GM18499 (cell line): ENCODE data around the gene NRL.

Experiments used
- ATAC-seq: cut with Tn5 transposase; IDR thresholded peaks from one replicate; pipeline ENCODE4 v1.9.1; 2021; ENCODE audit warnings: moderate number of reproducible peaks; ENCODE audit not compliant: insufficient read depth, unreplicated experiment

The NRL gene

DNA sequence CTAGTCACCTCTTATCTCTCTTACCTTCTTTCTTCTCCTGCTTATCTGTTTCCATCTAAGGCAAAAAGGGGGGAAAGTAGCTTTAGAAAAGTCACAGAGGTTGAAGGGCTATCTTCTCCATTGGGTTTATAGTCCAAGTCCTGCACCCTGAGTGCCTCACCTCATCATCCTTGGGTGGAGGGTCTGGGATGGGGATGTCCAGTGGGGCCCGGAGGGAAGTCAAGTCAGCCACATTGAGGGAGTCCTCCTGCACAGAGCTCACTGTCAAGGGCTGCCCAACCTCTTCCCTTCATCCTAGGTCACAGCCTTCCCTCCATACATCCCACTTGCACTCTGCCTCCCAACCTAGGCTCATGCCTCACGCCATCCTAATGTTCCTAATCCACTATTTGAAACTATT, 30.5 kb upstream of the NRL start:
- ATAC-seq, result no peak

DNA sequence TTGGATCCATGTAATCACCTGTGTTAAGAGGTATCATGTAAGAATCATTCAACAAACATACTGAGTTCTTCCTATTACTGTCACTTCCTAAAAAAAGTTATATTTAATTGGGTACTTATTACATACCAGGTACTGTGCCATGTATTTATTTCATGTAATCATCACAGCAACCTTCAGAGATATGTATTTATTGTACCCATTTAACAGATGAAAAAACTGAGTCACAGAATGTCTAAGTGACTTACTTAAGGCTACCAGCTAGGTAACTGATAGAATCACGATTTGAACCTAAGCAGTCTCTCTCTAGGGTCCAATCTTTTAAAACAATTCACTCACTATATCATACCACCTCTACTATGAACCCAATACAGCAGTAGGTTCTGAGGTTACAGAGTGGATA, 29.7 kb upstream of the NRL start:
- ATAC-seq, result no peak

DNA sequence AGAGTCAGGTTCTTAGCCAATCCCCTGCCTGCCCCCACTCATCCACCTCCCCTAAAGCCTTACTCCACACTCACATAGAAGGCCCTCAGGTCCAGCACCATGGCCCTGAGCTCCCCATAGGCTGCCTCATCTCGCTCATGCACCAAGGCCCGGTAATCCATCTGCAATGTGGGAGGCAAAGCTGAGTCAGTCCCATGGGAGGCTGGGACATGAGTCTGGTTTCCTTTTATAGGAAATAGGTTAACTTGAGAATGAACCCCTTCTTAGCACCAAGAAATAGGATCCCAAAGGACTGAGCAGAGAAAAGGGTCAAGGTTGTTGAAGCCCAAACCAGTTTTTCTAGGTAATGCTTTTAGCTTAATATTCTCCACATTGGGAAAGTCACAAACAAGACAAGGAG, 28.8 kb upstream of the NRL start:
- ATAC-seq, result no peak

DNA sequence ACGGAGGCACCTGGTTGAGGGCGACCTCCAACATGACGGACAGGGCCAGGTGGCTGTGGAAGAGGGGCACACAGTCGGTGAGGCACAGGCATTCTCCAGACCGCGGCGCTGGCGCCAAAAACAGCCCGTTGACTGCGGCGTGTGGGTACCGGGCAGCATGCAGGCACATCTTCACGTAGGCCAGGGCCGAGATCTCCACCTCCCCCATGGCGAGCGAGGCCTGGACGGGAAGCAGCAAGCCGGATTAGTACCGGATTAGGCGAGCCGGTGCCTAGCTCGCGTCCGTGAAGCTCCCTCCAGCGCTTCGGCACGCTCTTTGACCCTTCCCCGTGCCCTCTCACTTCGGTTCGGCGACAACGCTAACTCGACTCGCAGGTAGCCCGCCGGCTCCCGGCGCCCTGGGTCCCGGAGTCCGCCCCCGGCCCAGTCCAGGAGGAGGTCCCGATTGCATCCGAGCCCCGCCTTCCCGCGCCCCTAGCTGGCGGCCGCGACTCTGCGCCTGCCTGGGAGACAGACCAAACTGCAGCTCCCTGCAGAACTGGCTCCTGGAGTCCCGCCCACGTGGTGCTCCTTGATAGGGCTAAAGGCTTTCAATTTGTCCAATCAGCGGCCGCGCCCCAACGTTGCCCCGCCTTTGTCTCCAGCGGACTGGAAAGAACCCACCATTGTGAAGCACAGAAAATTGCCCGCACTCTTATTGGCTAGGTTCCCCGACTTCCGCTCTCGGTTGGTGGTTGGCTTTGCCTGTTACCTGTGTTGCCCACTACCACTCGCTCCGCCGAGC, 26.5 kb upstream of the NRL start, which contains the start of gene EMC9:
TSS of gene EMC9 (minus strand) at position 495 of the 784 bp plus-strand sequence. CDS start at position 208, 287 bp downstream.
- peak; percentile 72 for ATAC-seq

DNA sequence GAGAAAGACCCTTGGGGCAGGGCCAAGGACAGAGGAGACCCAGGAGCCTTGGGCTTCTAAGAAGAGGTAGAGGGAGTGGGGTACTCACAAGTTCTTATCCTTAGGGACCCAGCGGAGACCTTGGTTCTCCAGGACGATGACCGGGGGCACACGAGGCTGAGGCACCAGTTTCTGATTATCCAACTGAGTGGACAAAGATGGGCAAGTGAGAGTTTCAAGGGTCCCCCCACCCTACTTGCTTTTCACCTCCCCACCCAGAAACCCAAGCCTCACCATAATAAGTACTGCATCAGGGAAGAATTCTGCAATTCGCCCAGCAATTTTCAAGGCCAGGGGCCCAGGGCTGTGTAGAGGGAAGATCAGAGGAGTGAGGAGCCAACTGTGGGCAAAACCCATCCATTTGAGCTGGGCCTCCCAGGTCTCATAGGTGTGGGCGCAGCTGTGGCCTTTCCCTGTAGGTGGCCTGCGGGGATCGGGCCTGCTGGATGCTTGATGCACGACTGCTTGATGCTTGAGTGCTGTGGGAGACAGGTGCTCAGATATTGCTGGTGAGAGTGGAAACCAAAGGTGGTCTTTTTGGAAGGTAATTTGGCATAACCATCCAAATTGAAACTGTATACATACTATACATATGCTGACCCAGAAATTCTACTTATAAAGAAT, 24.7 kb upstream of the NRL start:
- ATAC-seq, result no peak

DNA sequence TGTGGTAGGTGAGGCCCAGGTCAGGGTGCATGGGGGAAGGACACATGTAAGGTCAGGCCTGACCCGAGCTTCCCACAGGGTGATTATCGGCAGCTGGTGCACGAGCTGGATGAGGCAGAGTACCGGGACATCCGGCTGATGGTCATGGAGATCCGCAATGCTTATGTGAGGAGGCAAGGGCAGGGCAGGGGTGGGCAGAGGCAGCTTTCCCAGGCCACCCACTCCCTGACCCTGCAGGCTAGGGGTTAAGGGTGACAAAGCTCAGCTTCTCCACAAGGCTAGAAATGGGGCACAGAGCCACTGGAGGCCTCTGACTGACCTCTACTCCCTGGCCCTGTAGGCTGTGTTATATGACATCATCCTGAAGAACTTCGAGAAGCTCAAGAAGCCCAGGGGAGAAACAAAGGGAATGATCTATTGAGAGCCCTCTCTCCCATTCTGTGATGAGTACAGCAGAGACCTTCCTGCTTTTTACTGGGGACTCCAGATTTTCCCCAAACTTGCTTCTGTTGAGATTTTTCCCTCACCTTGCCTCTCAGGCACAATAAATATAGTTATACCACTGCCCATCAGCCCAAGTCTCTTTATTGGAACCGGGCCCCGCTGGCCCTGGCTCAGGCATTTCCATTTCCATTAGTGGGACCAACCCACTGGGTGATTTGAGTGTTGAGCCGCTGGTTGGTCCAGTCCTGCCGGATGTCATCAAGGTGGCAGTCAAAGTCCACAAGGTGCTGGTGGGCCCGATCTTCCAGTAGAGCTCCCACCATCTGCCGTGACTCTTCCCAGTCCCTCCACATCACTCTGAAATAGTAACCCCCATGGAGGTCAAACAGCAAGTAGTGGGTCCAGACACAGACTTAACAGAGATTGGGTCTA, 23.9 kb upstream of the NRL start:
- no peak for ATAC-seq

DNA sequence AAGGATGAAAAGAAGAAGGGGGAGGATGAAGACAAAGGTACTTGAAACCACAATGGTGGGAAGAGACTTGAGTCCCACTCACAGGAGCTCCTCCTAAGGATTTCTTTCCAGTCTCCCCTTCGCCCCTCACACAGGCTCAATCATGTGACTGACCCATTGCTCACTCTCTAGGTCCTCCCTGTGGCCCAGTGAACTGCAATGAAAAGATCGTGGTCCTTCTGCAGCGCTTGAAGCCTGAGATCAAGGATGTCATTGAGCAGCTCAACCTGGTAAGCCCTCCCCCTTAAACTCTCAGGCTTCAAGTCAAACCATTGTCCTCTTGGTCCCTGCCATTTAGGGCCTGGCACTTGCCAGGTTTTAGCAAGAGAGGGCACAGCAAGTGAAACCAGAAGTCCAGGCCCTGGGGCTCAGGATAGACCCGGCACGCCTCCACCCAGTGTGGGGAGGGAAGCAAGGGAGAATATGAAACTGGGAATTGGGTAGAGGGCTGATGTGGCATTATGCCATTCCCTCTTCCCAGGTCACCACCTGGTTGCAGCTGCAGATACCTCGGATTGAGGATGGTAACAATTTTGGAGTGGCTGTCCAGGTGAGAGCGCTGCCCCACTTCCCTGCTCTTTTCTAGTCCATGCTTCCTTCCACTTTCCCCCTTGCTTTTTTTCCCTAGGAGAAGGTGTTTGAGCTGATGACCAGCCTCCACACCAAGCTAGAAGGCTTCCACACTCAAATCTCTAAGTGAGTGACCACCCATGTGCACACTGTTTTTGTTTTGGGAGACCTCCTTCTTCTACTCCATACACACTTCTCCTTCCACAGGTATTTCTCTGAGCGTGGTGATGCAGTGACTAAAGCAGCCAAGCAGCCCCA, 23.0 kb upstream of the NRL start:
- no peak for ATAC-seq

DNA sequence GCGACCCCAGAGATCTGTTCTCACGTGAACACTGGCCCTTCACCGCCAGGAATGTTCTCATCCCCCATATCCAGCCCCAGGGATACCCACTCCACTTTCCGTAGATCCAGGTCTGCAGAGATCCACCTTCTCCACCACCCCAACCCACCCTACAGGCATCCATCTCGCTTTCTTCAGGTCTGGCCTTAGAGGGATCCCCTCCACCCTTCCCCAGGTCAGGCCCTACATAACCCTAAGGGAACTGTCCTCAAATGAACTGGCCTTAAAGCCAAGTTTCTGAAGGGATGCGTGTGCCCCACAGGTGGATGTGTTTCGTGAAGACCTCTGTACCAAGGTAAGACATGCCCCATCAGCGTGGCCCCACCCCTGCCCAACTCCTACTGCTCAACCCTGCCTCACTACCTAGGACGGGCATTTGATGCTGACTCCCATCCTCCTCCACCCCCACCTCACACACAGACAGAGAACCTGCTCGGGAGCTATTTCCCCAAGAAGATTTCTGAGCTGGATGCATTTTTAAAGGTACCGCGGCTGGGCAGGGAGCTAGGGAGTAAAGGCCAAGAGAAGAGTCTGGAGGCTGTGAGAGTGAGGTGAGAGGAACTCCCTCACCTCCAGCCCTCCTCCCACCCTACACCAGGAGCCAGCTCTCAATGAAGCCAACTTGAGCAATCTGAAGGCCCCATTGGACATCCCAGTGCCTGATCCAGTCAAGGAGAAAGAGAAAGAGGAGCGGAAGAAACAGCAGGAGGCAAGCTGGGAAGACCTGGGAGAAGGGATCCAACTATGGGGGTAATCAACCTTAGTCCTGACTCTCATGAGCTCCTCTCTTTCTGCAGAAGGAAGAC, 22.2 kb upstream of the NRL start:
- no peak for ATAC-seq

DNA sequence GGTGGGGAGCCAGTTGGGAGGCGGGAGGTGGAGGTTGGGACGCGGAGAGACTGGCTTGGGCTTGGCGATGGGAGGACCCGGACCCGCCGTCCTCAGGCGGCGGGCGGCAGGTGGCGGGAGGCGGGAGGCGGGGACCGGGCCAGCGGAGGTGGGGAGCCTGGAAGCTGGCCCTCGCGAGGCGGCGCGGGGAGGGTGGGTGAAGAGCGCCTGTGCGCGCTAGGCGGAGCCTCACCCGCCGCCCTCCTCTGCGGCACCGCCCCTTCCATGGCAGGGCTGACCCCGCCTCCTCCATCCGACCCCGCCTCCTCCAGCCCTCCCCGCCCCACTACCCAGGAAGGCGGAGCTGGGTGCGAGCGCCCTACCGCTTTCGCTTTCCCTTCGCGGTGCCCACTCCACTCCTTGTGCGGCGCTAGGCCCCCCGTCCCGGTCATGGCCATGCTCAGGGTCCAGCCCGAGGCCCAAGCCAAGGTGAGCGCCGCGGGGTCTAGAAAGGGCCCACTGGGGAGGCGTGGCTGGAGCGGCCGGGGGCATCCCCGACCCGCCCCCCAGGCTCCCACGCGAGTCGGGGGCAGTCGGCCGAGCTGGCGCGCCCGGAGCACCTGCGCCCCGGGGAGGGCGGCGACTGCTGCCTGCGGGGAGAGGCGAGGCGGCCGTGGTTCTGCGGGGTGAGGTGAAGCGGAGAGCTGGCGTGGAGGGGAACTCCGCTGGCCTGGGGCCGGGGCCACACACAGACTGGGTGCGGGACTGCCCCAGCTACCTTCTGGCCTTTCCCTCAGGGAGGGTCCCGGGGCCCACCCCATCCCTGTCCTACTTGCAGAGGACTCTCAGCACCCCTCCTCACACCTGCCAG, 21.3 kb upstream of the NRL start, which contains the start of gene PSME1:
TSS of gene PSME1 (plus strand) at position 361 of the 850 bp plus-strand sequence. CDS start at position 430, 69 bp downstream.
- ATAC-seq, result peak; percentile 52

DNA sequence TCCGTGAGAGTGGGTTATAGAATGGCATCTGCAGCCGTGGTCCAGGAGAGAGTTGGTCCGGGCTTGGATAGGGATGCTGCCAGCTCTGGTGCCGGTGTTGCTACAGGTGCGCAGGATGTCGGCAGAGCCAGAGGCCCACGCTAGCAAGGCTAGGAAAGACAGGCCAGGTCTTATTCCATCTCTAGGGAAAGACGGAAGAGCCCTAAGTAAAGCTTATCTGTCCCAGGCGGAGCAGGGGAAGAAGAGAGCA, 20.8 kb upstream of the NRL start:
- ATAC-seq, result no peak

DNA sequence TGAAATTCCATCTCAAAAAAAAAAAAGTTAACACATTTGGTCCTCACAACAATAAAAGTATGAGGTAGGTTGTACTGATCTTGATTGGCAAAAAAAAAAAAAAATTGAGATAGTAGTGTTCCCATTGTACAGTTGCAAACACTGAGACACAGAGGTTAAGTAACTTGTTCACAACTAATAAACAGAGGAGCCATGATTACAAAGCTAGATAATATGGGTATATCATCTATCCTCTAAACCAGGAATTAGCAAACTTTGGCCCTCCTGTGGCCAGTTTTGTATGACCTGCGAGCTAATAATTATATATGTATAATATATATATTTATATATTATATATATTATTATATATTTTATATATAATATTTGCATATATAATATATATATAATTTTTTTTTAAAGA, 19.0 kb upstream of the NRL start:
- no peak for ATAC-seq

DNA sequence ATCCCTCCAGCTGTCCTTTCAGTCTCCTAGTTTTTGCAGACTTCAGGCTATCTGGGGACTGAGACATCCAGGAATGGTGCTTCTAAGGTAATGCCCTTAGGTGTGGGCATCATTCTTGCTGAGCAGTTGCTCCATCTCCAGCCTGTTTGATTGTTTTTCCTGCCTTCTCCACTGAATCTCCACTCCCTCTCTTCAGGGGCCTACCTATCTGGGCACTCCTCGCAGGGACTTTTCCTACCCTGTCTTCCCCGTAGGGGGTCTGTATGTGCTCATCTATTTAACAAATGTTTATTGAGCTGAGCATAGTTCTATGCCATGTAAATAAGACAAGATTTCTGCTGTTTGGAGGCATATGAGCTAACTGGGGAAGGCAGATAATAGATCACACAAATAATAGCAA, 18.2 kb upstream of the NRL start:
- no peak for ATAC-seq

DNA sequence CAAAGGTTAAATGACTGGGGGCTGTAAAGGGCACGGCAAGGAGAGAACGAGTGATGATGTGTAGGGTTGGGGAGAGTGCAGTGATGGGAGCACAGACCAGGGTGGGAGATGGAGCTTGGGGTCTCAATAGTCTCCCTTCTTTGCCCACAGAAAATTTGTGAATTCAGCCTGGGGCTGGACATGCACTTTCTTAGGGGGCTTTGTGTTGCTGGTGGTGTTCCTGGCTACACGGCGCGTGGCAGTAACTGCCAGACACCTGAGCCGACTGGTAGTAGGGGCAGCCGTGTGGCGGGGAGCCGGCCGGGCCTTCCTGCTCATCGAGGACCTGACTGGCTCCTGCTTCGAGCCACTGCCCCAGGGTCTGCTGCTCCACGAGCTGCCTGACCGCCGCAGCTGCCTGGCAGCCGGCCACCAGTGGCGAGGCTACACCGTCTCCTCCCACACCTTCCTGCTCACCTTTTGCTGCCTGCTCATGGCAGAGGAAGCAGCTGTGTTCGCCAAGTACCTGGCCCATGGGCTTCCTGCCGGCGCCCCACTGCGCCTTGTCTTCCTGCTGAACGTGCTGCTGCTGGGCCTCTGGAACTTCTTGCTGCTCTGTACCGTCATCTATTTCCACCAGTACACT, 17.4 kb upstream of the NRL start:
- ATAC-seq, result no peak

DNA sequence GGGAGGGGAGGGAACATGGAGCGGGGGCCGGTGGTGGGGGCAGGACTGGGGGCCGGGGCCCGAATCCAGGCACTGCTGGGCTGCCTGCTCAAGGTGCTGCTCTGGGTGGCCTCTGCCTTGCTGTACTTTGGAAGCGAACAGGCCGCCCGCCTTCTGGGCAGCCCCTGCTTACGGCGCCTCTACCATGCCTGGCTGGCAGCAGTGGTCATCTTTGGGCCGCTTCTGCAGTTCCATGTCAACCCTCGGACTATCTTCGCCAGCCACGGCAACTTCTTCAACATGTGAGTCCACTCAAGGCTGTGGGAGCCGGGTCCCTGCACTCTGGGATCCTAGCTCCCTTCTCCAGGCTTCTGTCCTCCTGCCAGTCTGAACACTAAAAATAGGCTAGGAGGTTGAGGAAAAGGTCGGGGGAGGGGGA, 16.8 kb upstream of the NRL start:
- ATAC-seq, result no peak

DNA sequence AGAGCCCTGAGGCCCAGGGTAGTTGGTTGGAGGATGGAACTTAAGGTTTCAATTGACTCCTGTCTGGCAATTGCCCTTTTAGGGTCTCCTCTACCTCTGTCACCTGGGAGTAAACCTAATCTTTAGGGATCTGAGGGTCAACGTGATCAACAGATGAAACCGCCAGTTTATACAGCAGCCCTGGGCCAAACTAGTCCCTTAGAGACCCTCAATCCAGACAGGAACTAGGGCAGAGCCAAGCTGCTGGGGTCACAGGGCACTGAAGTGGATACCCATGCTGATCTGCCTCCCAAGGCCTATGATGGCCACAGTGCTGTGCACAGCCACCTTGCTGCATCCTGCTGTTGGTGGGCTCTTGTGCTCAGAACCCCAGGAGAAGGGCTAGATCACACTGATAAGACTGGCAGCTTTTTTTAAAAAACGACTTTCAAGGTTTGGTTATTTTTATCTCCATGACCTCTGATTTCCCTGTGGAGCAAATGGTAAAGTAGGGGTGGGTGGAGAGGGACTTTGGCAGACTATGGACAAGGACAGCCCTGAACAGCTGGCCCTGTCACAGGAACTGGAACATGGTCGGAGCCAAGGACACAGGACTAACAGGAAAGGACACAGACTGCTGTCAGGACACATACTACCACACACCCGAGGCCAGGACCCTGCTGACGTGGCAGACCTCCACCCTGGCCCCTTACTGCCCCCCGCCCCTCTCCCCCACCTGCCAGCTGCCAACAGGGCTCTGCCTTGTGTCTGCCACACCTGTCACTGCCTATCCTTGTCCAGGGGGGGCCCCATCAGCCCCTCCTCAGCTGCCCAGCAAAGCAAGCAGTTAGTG, 16.2 kb upstream of the NRL start:
- no peak for ATAC-seq

DNA sequence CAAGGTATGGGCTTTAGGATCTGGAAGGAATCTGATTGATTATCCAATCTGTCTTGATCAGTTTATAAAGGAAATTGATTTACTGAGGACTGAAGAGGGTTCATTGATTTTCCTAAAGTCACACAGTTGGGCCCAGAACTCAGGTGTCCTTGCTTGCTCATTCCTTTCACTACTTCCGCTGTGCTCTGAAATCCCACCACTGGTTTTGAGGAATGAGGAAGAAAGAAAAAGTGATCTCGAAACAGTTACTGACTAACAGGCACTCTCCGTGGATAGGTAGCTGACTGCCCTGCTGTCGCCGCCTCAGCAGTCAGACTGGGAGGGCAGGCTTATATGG, 15.6 kb upstream of the NRL start, which contains the start of gene FITM1:
TSS of gene FITM1 (plus strand) at position 280 of the 337 bp plus-strand sequence. CDS start 905 bp downstream, outside the sequence.
- ATAC-seq, result no peak

DNA sequence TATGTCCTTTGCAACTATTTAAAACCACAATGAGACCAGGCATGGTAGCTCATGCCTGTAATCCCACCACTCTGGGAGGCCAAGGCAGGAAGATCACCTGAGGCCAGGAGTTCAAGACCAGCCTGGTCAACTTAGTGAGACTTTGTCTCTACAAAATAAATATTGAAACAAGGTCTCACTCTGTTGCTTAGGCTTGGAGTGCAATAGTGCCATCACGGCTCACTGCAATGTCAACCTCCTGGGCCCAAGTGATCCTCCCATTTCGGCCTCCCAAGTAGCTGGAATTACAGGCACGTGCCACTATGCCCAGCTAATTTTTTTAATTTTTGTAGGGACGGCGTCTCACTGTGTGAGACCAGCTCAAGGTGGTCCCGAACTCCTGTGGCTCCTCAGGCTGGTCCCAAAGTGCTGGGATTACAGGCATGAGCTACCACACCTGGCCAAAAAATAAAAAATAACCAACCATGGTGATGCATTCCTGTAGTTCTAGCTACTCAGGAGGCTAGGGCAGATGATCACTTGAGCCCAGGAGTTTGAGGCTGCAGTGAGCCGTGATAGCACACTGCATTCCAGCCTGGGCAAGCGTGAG, 14.8 kb upstream of the NRL start:
- no peak for ATAC-seq
